NCI-H446 treated with DMSO at 0.1 percent for 48 hours (cell line): ENCODE results near the gene CFAP91.

Experiments used
- DNase-seq: peaks from one replicate; lab custom pipeline; 2025; lab: John Stamatoyannopoulos, UW

The CFAP91 gene

DNA sequence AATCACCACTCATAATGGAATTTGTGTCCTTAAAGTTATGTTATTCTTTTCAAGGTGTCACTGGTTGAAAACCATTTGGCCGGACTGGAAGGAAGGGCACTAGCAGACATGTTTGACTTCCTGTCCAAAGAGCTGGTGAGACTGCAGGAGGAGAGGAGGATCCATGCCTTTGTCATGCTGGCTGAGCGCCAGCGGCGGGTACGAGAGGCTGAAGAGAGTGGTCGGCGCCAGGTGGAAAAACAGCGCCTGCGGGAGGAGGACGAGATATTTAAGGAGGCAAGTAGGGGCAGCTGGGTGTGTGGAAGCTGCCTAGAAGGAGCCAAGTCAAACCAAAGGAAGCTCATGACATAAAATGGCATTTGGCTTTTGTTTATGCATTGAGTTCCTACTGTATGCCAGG, 41.1 kb downstream of the CFAP91 start:
- no peak for DNase-seq

DNA sequence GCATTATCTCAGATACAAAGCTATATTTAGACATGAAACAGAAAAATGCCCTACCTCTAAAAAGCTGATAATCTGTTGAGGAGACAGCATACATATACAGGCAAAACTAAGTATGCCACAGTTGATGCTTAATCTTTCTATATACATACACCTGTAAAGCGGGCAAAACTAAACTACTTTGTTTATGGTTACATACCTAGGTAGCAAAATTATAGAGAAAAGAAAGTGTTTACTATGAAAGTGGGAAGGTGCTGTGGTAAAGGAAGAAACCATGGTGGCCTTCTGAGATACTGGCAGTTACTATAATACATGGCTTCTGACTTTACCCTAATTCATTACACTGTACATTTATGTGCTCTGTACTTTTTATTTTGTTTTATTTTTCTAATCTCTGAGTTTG, 43.1 kb downstream of the CFAP91 start:
- no peak for DNase-seq

DNA sequence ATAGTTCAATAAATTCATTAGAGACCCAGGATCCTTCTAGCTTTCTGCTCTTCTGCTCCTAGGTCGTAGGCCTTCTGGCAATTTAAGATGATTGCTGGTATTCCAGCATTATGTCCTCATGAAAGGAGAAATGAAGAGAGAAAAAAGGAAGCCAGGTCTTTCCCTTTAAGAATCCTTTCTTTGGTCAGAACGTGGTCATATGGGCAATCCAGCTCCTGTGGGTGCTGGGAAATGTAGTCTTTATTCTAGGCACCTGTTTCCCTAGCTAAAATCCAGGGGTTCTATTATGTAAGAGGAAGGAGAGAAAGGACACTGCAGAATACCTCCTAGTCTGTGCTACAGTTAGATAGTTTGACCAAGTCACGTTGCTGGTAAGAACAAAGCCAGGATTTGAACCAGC, 43.6 kb downstream of the CFAP91 start:
- no peak for DNase-seq

DNA sequence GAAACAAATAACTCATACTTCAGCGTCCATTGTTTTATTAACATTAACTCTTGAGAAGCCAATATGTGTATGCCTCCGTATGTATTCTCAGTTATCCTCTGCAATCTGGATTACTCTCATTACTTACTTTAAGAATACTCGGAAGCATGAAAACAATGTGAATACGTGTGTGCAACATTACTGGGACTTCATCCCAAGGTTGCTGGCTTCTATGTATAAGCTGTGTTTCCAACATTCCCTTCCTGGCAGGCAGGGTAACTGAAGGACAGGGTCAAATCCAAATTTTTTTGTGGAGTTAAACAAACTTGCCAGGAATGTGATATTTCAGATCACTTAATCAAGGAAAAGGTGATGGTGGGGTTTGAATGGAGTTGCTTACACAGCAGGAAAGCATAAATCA, 44.5 kb downstream of the CFAP91 start:
- DNase-seq: no peak

DNA sequence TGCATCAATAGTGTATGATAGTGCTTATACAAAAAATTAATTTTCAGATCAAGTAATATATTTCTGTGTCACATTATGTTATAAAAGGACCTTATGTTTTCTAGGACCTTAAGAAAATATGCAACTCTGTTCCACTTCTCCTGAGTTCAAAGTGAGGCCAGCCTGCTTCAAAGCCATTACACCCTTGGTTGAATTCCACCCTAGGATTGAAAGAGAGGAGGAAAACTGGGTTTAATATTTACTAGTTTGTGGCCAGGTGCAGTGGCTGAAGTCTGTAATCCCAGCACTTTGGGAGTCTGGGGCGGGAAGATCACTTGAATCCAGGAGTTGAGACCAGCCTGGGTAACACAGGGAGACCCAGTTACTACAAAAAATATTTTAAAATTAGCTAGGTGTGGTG, 46.2 kb downstream of the CFAP91 start:
- DNase-seq: no peak

DNA sequence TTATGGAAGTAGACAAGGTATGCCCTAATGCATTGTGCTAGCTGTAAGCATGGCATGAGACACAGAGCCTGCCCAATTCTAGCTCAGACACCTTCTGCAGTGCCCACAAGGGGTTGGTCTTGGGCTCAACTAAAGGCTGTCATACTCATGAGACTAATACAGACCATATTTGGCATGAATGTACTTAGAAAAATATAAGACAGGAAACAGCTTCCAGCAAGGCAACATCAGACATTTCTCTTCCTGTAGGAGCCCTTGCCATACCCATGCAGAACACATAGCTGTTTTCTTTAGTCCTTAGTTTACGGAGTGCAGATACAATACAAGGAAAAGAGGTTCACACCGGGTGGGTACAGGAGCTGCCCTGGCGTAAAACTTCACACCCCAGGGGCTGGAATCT, 48.6 kb downstream of the CFAP91 start:
- no peak for DNase-seq
